Measurements from ENCODE around the gene KIRREL3.

The KIRREL3 gene

DNA sequence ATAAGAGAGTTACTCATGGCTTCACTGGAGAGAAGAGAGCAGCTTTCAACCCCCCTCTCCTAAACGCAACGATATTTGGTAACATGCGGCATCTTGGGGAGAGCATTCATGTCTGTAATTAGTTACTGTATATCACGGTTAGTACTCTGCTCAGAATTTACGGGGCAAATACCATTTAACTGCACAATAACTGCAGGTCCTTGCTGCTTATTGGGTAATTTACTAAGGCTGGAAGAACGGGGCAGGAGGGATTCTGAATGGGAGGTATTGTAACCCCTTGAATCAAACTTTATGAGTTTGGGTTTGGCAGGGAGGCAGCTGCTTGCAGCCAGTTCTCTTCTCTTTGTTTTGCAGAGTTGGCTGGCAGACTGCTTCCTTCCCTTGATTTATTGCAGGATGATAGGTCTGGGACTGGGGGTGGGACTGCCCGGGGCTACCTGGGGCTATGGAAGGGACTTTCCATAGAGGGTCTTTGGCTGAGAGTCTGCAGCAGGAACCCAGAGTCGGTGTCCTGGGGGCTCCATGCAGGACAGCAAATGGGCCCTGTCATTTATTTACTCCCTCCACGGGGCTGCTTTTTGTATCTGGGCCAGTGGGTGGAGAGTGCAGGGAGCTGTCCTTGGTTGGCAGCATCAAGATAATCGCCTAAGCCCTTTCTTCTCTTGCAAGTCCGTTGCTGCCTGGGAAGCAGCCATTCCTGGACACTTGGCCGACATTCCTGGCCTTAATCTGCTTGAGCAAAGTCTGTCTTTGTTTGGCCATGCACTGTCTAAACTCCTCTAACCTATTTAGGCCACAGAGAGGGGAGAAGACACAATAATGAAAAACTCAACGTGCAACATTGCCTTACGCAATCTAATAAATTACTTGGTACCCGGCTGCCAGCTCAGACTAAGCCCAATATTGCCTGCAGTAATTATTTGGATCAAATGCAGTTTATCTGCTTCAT lies 456.2 kb downstream of the KIRREL3 start:
- H3K9me3 ChIP-seq, result no peaks in the 10 kb centered on the region
- no peaks in the 10 kb centered on the region for H3K4me1 ChIP-seq (ENCODE audit: control insufficient read depth in 1 of 2, insufficient read depth in 1 of 2, low read depth in 1 of 2, low read length in 1 of 2)
- H3K36me3 ChIP-seq, result no peaks in the 10 kb centered on the region
- H3K27me3 ChIP-seq, result peaks cover 26% of the 10 kb centered on the region
- TF ChIP-seq CTCF (IDR thresholded peaks at IDR 0.05), result no peak
- no peak overlapping the region for H3K27ac ChIP-seq
- no peak overlapping the region for H3K4me3 ChIP-seq (ENCODE audit: low read depth in 1 of 2, low read length in 1 of 2)

GRCh38 chr11:126543691-126544090 lies 456.9 kb downstream of the KIRREL3 start:
- no peaks in the 10 kb centered on the region for H3K9me3 ChIP-seq
- no peak overlapping the region for H3K27ac ChIP-seq
- no peaks in the 10 kb centered on the region for H3K36me3 ChIP-seq
- H3K4me3 ChIP-seq (ENCODE audit: low read depth in 1 of 2, low read length in 1 of 2), result no peak overlapping the region
- no peak for TF ChIP-seq CTCF (IDR thresholded peaks at IDR 0.05)
- H3K4me1 ChIP-seq (ENCODE audit: control insufficient read depth in 1 of 2, insufficient read depth in 1 of 2, low read depth in 1 of 2, low read length in 1 of 2), result no peaks in the 10 kb centered on the region
- peaks cover 26% of the 10 kb centered on the region for H3K27me3 ChIP-seq

- no peaks in the 10 kb centered on the region for H3K9me3 ChIP-seq
- TF ChIP-seq CTCF (IDR thresholded peaks at IDR 0.05), result no peak
- H3K27me3 ChIP-seq, result peaks cover 26% of the 10 kb centered on the region
- no peak overlapping the region for H3K4me3 ChIP-seq (ENCODE audit: low read depth in 1 of 2, low read length in 1 of 2)
- no peak overlapping the region for H3K27ac ChIP-seq
- H3K36me3 ChIP-seq, result no peaks in the 10 kb centered on the region
- H3K4me1 ChIP-seq (ENCODE audit: control insufficient read depth in 1 of 2, insufficient read depth in 1 of 2, low read depth in 1 of 2, low read length in 1 of 2), result no peaks in the 10 kb centered on the region
These were observed 458.1 kb downstream of the KIRREL3 start for GRCh38 chr11:126542334-126543015.

DNA sequence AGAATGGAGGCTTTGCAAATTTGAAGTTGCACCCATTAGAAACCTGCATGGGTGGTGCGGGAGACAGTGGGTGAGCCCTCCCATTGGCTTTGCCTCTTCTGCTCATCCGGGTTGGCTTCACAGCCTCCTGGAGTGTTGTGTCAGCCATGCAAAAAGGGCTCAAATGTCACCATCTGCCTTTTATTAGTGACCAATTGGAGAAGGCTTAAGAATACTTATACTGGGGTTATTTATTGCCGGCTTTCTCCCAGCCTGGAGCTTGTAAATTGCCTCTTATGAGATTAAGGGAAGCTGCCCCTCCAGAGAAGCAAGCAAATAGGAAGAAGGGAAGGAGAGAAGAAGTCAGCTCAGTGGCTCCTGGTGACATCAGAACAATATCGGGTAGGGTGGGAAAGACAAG lies 462.5 kb downstream of the KIRREL3 start:
- Histone ChIP-seq H3K27me3 (peaks cover 4% of the 10 kb centered on the region), H3K4me3 (ENCODE audit: low read depth in 1 of 2, low read length in 1 of 2) (no peak overlapping the region), H3K27ac (no peak overlapping the region), H3K36me3 (no peaks in the 10 kb centered on the region), H3K4me1 (ENCODE audit: control insufficient read depth in 1 of 2, insufficient read depth in 1 of 2, low read depth in 1 of 2, low read length in 1 of 2) (no peaks in the 10 kb centered on the region), H3K9me3 (no peaks in the 10 kb centered on the region)
- no peak for TF ChIP-seq CTCF (IDR thresholded peaks at IDR 0.05)

- no peaks in the 10 kb centered on the region for H3K4me1 ChIP-seq (ENCODE audit: control insufficient read depth in 1 of 2, insufficient read depth in 1 of 2, low read depth in 1 of 2, low read length in 1 of 2)
- H3K27ac ChIP-seq, result no peak overlapping the region
- H3K4me3 ChIP-seq (ENCODE audit: low read depth in 1 of 2, low read length in 1 of 2), result no peak overlapping the region
- no peaks in the 10 kb centered on the region for H3K27me3 ChIP-seq
- TF ChIP-seq CTCF (IDR thresholded peaks at IDR 0.05), result no peak
- no peaks in the 10 kb centered on the region for H3K36me3 ChIP-seq
- H3K9me3 ChIP-seq, result no peaks in the 10 kb centered on the region
These were observed 463.1 kb downstream of the KIRREL3 start for GRCh38 chr11:126537492-126537891.

Measured in neutrophil (primary cell).